ENCODE results near the gene DIP2A.

- TF ChIP-seq CTCF (IDR thresholded peaks at IDR 0.05; ENCODE audit: low read depth, low read length) (no peak), POLR2A (IDR thresholded peaks at IDR 0.05; ENCODE audit: extremely low read depth, insufficient read length) (no peak), MYC (IDR thresholded peaks at IDR 0.05; ENCODE audit: low read depth, low read length) (no peak), MAX (IDR thresholded peaks at IDR 0.05; ENCODE audit: low read depth, low read length) (no peak)
Observed at GRCh38 chr21:46540087-46540710, 81.5 kb downstream of the DIP2A start.

Measured in NB4 (cell line).